Hepatocyte (in vitro differentiated cells): ENCODE results near the gene UFL1.
"Not testable (repeated sequence)": the region's sequence is repeated elsewhere in the genome, so short reads cannot be mapped to it uniquely, and the experiment has no call there.

Experiments used
- EZH2 ChIP-seq: fragments of 200-600 bp; sonication (generic); IDR thresholded peaks from 2 replicates; pipeline ENCODE4 v1.6.1; 2016; ENCODE audit warnings: antibody characterized with exemption, mild to moderate bottlenecking, borderline replicate concordance
- TF ChIP-seq, protein P1 (sequence below): fragments of 200-600 bp; sonication (generic); IDR thresholded peaks from 2 replicates; pipeline ENCODE4 v1.5.1; 2016; ENCODE audit warnings: antibody characterized with exemption, mild to moderate bottlenecking; ENCODE audit not compliant: poor library complexity

GRCh38 chr6:96559740-96560139 lies 38.1 kb downstream of the UFL1 start:
- TF ChIP-seq, protein P1, sequence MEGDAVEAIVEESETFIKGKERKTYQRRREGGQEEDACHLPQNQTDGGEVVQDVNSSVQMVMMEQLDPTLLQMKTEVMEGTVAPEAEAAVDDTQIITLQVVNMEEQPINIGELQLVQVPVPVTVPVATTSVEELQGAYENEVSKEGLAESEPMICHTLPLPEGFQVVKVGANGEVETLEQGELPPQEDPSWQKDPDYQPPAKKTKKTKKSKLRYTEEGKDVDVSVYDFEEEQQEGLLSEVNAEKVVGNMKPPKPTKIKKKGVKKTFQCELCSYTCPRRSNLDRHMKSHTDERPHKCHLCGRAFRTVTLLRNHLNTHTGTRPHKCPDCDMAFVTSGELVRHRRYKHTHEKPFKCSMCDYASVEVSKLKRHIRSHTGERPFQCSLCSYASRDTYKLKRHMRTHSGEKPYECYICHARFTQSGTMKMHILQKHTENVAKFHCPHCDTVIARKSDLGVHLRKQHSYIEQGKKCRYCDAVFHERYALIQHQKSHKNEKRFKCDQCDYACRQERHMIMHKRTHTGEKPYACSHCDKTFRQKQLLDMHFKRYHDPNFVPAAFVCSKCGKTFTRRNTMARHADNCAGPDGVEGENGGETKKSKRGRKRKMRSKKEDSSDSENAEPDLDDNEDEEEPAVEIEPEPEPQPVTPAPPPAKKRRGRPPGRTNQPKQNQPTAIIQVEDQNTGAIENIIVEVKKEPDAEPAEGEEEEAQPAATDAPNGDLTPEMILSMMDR: not testable (repeated sequence)
- not testable (repeated sequence) for TF ChIP-seq EZH2
